ENCODE results near the gene BTLA.

DNA sequence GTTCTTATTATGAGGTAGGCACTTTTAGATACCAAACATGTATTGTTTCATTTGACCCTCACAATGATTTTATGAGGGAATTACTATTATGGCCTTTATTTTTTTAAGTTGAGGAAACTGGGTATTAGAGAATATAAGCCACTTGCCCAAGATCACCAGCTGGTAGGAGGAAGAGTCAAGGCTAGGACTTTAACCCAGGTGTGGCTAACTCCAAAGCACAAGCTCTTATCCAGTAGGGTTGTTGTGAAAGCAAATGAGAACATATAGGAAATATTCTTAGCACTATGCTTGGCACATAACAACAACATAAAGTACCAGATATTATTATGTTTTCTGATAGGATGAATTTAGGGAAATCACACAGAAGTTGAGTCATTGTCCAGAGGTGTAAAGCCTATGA is 7.9 kb downstream of the BTLA start:
- TF ChIP-seq, protein P1, sequence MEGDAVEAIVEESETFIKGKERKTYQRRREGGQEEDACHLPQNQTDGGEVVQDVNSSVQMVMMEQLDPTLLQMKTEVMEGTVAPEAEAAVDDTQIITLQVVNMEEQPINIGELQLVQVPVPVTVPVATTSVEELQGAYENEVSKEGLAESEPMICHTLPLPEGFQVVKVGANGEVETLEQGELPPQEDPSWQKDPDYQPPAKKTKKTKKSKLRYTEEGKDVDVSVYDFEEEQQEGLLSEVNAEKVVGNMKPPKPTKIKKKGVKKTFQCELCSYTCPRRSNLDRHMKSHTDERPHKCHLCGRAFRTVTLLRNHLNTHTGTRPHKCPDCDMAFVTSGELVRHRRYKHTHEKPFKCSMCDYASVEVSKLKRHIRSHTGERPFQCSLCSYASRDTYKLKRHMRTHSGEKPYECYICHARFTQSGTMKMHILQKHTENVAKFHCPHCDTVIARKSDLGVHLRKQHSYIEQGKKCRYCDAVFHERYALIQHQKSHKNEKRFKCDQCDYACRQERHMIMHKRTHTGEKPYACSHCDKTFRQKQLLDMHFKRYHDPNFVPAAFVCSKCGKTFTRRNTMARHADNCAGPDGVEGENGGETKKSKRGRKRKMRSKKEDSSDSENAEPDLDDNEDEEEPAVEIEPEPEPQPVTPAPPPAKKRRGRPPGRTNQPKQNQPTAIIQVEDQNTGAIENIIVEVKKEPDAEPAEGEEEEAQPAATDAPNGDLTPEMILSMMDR (conservative IDR thresholded peaks at IDR 0.05; ENCODE audit: low read length) = no peak
- no peak for TF ChIP-seq EZH2phosphoT487 (IDR thresholded peaks at IDR 0.05; ENCODE audit: borderline replicate concordance)

Data from Loucy (cell line).